Jurkat, Clone E6-1 (cell line): ENCODE data around the gene NTM.
A peak's percentile ranks its signal among the peaks of the same experiment; 100 is the strongest.
"Not testable (repeated sequence)": the region's sequence is repeated elsewhere in the genome, so short reads cannot be mapped to it uniquely, and the experiment has no call there.

Experiments
- DNase-seq: peaks from one replicate; pipeline ENCODE4 v3.0.0-alpha.2; 2011; ENCODE audit warnings: low read depth, low spot score
- H3K4me3 ChIP-seq: 2 replicates; pipeline ENCODE4 v1.5.1; 2011; ENCODE audit warnings: mild to moderate bottlenecking, low read length, control low read depth, moderate library complexity

The NTM gene

DNA sequence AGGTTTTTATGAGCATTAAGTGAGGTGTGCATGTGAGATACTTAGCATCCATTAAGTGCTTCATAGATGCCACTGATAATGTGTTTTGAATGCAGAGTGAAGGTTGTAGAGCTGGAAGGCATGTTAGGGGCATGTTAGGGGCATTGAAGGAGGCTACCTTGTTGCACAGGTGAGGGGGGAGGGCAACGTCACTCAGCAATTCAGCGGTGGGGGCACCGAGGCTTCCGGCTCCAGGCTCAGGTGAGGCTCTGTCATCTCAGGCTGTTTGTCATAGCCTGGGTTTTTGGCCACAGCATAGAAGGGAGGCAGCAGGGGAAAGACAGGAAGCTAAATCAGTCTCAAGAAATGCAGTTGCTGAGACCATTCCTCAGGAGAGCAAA lies 299.0 kb downstream of the NTM start:
- no peak overlapping the region for H3K4me3 ChIP-seq
- no peak for DNase-seq

DNA sequence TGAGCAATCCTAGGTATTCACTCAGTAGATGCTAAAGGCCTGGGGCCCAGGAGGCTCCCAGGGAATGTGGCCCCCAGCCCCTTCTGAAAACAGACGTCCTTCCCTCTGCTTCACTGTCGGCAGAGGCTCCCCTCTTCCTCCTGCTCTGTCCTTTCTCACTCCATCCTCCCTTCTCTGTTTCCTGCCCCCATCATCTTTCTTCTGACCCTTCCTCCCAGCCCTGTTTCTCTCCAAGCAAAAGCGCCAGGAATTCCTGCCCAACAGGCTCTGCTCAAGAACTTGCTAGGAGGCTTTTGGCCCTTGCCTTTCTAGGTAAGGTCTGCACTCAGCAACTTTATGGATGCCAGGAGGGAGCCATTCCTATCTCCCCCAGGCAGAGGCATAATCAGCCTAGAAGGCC lies 300.5 kb downstream of the NTM start:
- H3K4me3 ChIP-seq: no peak overlapping the region
- no peak for DNase-seq

DNA sequence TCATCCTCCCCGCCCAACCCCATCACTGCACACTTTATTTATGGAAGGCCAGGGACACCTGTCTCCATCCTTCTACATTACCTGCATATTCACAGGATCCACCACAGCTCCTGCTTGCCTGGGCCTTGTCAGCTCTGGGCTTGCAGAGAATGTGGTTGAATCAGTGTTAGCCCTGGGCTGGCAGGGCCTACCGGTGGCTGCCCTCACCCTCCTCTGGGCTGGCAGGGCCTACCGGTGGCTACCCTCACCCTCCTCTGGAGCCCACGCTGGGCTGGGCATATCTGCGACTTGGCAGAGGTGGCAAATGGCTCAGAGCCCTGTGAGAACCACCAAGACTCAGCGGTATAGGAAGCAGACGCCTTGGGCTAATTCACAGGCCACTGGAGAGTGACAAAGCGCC lies 300.9 kb downstream of the NTM start:
- no peak overlapping the region for H3K4me3 ChIP-seq
- DNase-seq: no peak

DNA sequence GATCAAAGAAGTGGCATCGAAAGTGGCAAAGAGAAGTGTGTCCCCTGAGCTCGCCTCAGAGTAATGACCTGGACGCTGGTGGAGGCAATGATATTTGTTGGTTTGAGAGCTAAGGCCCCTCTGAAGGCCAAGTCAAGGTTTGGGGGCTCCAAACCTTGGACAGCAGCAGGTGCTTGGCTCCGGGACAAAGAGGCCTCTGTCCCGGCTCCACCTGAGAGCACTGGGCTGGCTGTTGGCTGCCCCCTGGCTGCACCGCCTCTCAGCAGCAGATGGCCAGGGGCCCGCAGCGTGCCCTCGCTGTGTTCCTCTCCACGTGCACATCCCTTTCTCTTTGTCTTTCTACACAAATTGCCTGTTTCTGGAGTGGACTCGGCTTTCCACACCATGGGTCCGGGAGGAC lies 301.3 kb downstream of the NTM start:
- no peak for DNase-seq
- H3K4me3 ChIP-seq: no peak overlapping the region

GRCh38 chr11:131672191-131672590 lies 301.8 kb downstream of the NTM start:
- H3K4me3 ChIP-seq: no peak overlapping the region
- no peak for DNase-seq

- no peak overlapping the region for H3K4me3 ChIP-seq
- peak; percentile 41 for DNase-seq
These were observed 303.8 kb downstream of the NTM start for GRCh38 chr11:131674051-131674755.

DNA sequence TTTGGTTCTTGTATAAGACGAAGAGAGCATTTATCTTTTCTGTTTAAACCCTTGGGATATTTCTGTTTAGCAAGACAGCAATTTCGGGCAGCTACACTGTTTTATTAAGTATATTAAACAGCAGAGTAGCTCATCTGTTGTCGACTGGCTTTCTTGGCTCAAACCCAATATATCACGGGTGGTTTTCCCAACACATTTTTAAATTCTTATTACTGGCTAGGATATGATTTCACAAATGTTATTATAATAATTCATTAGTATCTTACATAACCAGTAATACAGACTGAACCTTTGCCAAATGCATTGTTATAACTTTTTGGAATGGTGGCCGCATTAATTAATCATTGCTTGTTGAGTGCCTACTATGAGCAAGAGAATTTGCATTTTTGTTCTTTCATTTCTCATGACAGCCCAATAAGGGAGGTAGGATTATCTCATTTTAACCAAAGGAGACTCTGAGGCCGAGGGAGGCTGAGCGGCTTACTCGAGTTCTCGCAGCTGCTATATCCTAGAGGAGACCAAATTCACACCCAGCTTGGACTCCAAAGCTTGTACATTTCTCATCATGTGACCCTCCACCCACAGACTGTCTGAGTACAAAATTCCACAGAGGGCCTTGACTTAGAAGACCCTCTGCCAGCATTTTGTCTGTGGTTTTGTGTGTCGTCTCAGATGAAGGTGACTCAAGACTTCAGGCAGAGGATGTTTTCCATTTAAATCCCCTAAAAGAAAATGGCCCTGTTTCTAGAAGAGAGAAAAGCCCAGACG lies 304.9 kb downstream of the NTM start:
- no peak for DNase-seq

DNA sequence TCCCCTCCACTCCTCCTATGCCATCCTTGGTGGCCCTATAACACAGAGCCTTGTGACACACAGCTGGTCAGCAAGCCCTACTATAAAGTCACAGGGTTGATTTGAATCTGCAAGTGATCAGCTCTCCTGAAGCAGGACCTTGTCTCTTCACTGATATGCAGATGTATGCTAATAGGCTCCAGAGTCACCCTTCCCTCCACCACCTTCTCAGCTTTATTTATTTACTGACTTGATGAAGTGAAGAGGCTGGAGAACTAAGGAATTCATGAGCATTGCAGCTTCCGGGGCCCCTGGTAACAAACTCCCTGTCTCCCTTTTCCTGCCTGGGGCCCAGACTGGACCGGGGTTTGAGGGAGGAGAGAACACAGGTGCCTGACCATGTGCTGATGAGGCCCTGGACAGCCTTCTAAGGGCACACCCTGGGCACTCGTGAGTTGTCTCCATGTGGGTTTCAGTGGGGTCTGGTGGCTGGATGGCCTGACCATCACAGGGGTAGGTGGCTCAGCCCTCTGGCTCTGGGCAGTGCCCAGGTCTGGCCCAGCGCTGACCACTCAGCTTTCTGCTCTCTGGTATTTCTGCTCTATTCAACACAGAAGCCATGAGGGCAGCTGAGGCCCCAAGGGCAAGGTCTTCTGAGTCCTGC lies 307.5 kb downstream of the NTM start:
- no peak for DNase-seq
- H3K4me3 ChIP-seq: no peak overlapping the region

More for the DNA sequence above, 304.9 kb downstream of the NTM start:
- no peak overlapping the region for H3K4me3 ChIP-seq

GRCh38 chr11:131678658-131679340 lies 308.4 kb downstream of the NTM start:
- DNase-seq: no peak
- no peak overlapping the region for H3K4me3 ChIP-seq

DNA sequence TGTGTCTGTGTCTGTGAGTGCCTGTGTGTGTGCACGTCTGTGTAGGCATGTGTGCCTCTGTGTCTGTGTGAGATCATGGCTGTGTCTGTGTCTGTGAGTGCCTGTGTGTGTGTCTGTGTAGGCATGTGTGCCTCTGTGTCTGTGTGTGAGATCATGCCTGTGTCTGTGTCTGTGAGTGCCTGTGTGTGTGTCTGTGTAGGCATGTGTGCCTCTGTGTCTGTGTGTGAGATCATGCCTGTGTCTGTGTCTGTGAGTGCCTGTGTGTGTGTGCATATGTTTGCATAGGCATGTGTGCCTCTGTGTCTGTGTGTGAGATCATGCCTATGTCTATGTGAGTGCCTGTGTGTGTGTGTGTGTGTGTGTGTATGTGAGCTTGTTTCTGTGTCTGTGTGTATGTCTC lies 310.0 kb downstream of the NTM start:
- not testable (repeated sequence) for DNase-seq, H3K4me3 ChIP-seq

DNA sequence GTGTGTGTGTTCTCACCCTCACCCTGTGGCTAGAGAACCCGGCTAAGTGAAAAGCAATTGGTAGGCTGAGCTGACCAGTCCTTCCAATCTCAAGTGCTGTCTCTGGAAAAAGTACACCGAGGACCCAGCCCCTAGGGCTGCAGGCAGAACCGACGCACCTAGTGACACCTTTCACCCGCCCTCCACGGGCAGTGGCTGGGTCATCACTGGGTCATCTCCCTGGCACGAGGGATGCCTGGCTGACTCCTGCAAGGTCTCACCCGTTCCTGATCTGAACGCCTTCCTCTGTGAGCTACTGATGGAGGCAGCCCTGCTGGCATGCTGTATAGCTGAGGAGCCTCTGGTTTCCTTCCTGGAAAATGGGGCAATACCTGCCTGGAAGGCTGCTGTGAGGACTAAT lies 311.5 kb downstream of the NTM start:
- no peak for DNase-seq
- H3K4me3 ChIP-seq: no peak overlapping the region

DNA sequence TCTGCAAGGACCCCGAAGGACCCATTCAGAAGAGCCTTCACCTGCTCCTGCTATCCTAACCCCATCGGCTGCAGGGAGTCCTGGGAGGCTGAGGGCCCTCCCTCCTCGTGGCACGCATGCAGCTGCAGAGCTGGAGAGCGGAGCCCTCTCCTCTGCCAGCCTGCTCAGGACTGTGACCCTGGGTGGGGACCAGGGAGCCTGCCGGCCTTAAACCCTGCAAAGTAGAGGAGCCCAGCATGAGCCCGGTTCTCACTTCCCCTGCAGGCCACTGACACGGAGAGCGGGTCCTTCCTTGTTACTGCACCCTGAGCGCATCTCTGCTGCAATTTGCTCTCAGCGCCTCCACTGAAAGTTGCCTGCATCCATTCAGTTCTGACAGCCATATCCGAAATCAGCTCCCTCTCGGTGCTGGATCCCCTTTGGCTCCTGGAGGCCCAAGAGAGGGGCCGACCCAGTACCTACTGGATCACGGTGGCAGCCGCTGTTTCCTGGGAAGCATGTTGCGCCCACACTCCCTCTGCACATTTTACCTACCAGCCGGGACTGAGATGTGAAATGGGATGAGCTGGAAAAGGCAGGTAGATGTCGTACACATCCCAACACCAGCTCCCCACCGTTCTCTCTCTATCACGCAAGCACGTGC lies 312.1 kb downstream of the NTM start:
- DNase-seq: no peak
- H3K4me3 ChIP-seq: no peak overlapping the region

GRCh38 chr11:131683131-131683530 lies 312.7 kb downstream of the NTM start:
- H3K4me3 ChIP-seq: no peak overlapping the region
- no peak for DNase-seq

DNA sequence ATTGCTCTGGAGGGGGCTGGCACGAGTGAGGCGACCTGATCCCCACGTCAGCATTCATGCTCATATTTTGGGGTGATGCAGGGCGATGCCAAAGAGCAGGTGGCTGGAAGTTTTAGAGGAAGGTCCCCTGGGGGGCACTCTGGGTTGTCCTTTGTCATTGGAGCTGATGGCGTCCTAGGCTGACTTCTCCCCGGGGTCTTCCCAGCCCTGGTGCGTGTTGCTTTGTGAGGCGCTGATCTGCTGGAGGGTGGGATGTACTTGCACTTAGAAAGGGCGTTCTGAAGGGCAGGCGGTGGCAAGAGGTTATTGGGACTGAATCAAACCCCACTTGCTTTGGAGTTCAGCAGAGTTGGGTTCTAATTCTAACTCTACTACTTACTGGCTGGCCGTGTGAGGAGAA lies 313.3 kb downstream of the NTM start:
- no peak for DNase-seq

GRCh38 chr11:131684111-131685060 lies 314.0 kb downstream of the NTM start:
- no peak for DNase-seq
- H3K4me3 ChIP-seq: no peak overlapping the region

More for the DNA sequence above, 313.3 kb downstream of the NTM start:
- no peak overlapping the region for H3K4me3 ChIP-seq

- DNase-seq: no peak
- H3K4me3 ChIP-seq: no peak overlapping the region
These were observed 314.8 kb downstream of the NTM start for GRCh38 chr11:131685206-131685605.

GRCh38 chr11:131685906-131686305 lies 315.5 kb downstream of the NTM start:
- DNase-seq: no peak
- no peak overlapping the region for H3K4me3 ChIP-seq

DNA sequence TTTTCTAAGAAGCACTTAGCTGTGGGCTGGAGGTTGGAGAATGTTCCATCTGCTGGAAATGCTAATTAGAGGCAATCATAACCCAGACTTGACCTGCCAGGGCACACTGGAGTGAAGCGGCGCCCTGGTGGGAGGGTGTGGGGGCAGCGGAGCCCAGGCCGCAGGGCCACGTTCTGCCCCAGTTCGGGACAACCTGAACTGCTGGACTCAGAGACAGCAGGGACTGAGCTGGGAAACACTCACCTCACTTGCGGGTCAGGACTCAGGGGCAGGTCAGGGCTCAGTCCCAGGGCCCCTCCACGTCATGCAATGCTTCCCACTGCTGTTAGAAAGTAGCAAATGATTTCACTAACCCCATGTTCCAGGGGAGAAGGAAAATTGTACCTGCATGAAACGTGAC lies 316.4 kb downstream of the NTM start:
- H3K4me3 ChIP-seq: no peak overlapping the region
- DNase-seq: no peak
